Gastroesophageal sphincter (tissue), 3 donors: ENCODE measurements around the gene FIBP.

Experiments used
- EP300 ChIP-seq: sonication (generic); formaldehyde crosslinking; IDR thresholded peaks from one replicate; pipeline ENCODE4 v1.6.1; 2017; ENCODE audit warnings: antibody characterized with exemption, mild to moderate bottlenecking
- POLR2A ChIP-seq, 2 donors: fragments of 450-650 bp; IDR thresholded peaks; one replicate each; pipeline ENCODE4 v1.6.1; 2017; ENCODE audit warnings: antibody characterized with exemption in 2 of 2, mild to moderate bottlenecking in 2 of 2, moderate library complexity in 1 of 2
- POLR2AphosphoS5 ChIP-seq: sonication (generic); formaldehyde crosslinking; IDR thresholded peaks from one replicate; pipeline ENCODE4 v1.6.1; 2017; ENCODE audit warnings: antibody characterized with exemption
- TF ChIP-seq, protein P1 (sequence below), 4 experiments: fragments of 200-600 bp in 2 of 4; fragments of 450-650 bp in 2 of 4; sonication (generic) in 1 of 4; IDR thresholded peaks; one replicate each; pipeline ENCODE4 v1.5.1; 2017 to 2019; ENCODE audit warnings: antibody characterized with exemption in 4 of 4, mild to moderate bottlenecking in 2 of 4, moderate library complexity in 2 of 4

DNA sequence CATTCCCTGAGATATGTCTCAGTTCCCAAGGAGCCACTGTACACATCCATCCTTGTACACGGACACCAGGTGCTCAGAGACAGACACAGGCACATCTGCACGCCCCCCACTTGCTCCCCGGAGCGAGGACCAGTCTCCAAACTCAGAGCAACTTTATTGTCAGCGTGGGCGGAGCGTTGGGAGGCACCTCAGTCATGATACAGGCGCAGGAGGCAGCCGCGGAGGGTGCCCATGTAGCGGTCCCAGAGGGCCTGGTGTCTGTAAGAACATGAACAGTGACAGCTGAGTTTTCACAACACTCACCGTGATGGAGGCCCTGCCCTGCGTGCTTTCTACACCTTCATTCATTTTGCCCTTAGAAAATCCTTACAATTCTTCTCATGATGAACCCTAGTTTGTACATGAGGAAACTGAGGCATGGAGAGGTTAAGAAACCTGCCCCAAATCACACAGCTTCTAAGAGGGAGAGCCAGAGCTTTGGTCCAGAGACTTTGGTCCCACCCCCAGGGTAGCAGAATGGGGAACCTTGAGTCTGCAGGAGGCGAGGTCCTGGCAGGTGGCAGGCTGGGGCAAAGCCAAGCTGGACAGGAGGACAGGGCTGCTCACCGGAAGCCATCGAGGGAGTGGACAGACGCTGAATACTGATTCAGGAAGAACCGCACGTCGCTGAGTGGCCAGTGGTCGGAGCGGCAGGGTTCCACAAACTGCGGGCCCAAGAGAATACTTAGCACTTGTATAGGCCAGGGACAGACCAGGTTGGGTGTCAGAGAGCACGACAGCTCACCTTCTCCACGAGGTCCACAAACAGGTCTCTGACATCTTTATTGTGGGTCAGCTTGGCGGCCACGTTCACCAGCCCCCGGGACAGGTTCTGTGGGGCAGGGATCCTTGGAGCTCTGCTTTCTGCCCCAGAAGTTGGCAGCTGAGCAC, 4.2 kb downstream of the FIBP start:
- TF ChIP-seq, protein P1, sequence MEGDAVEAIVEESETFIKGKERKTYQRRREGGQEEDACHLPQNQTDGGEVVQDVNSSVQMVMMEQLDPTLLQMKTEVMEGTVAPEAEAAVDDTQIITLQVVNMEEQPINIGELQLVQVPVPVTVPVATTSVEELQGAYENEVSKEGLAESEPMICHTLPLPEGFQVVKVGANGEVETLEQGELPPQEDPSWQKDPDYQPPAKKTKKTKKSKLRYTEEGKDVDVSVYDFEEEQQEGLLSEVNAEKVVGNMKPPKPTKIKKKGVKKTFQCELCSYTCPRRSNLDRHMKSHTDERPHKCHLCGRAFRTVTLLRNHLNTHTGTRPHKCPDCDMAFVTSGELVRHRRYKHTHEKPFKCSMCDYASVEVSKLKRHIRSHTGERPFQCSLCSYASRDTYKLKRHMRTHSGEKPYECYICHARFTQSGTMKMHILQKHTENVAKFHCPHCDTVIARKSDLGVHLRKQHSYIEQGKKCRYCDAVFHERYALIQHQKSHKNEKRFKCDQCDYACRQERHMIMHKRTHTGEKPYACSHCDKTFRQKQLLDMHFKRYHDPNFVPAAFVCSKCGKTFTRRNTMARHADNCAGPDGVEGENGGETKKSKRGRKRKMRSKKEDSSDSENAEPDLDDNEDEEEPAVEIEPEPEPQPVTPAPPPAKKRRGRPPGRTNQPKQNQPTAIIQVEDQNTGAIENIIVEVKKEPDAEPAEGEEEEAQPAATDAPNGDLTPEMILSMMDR (IDR thresholded peaks at IDR 0.05): no peak
- TF ChIP-seq EP300 (no peak), POLR2AphosphoS5 (no peak), POLR2A (IDR thresholded peaks at IDR 0.05) (no peak)
